Measurements from ENCODE around the gene COLGALT1. TPM values are rescaled to one million over a fixed set of nuclear protein-coding genes. Genes with fewer than 3 reads are reported as not detected.

Gene COLGALT1
- total and polyA plus RNA-seq, 10 of the 15 experiments (the other 5 are each of a cell fraction or from before 2014, with no cell fraction given), result 1.2 to 78.8 (median 29.8) TPM

- POLR2A ChIA-PET, result no interaction called here
- Histone ChIP-seq H3K27ac (ENCODE audit: control insufficient read depth, insufficient read depth) (no peak overlapping the region), H2AFZ (ENCODE audit: control insufficient read depth, low read depth, low read length) (no peak overlapping the region), H3K4me3 (no peak overlapping the region), H3K9me3 (replicated peaks; ENCODE audit: control insufficient read depth, insufficient read depth, low read length) (no peaks in the 10 kb centered on the region), H3K27me3 (replicated peaks in 1 of 2; ENCODE audit: control insufficient read depth in 2 of 2, insufficient read depth in 2 of 2, low read length in 1 of 2) (no peaks in the 10 kb centered on the region), H3K4me2 (ENCODE audit: control insufficient read depth, insufficient read depth) (no peak overlapping the region), H3K9ac (ENCODE audit: control insufficient read depth, insufficient read depth, low read length) (no peak overlapping the region), H3K36me3 (ENCODE audit: control insufficient read depth in 2 of 2, insufficient read depth in 2 of 2, low read length in 1 of 2) (no peaks in the 10 kb centered on the region), H4K20me1 (ENCODE audit: control insufficient read depth, insufficient read depth) (no peaks in the 10 kb centered on the region), H3K79me2 (ENCODE audit: control insufficient read depth, insufficient read depth, low read length) (no peaks in the 10 kb centered on the region), H3K4me1 (ENCODE audit: control insufficient read depth, insufficient read depth, low read length) (peaks cover 6% of the 10 kb centered on the region; the same call in 1 of the 2 replicates)
- DNase-seq (ENCODE audit: low read depth, low spot score) (no peak), FAIRE-seq (no peak), ATAC-seq (no peak)
- TF ChIP-seq TCF3 (IDR thresholded peaks at IDR 0.05; ENCODE audit: borderline replicate concordance, insufficient read depth, low read depth, low read length), result no peak
- no peak for TF ChIP-seq TARDBP (IDR thresholded peaks at IDR 0.05; ENCODE audit: borderline replicate concordance)
- TF ChIP-seq RFX5 (IDR thresholded peaks at IDR 0.05; ENCODE audit: low read depth, low read length), result no peak
- TF ChIP-seq E2F4 (IDR thresholded peaks at IDR 0.05; ENCODE audit: low read depth, low read length), result no peak
- TF ChIP-seq ELK1 (IDR thresholded peaks at IDR 0.05; ENCODE audit: low read depth, low read length), result no peak
- TF ChIP-seq EP300 (IDR thresholded peaks at IDR 0.05; ENCODE audit: borderline replicate concordance in 1 of 2, control insufficient read depth in 1 of 2, low read depth in 2 of 2, low read length in 2 of 2), result no peak
- no peak for TF ChIP-seq PBX3 (IDR thresholded peaks at IDR 0.05; ENCODE audit: insufficient replicate concordance, low read depth, low read length)
- no peak for TF ChIP-seq YY1 (IDR thresholded peaks at IDR 0.05; ENCODE audit: low read depth, low read length)
- TF ChIP-seq ZZZ3 (IDR thresholded peaks at IDR 0.05; ENCODE audit: control insufficient read depth, insufficient read length, low read depth), result no peak
- no peak for TF ChIP-seq BHLHE40 (IDR thresholded peaks at IDR 0.05; ENCODE audit: borderline replicate concordance in 1 of 2, low read depth in 2 of 2, low read length in 1 of 2)
- no peak for TF ChIP-seq NFYA (IDR thresholded peaks at IDR 0.05; ENCODE audit: borderline replicate concordance, low read depth, low read length)
- no peak for TF ChIP-seq EGR1 (IDR thresholded peaks at IDR 0.05; ENCODE audit: borderline replicate concordance in 1 of 2, low read depth in 2 of 2, low read length in 2 of 2)
- no peak for TF ChIP-seq FOXM1 (IDR thresholded peaks at IDR 0.05; ENCODE audit: low read depth, low read length)
- no peak for TF ChIP-seq BRCA1 (IDR thresholded peaks at IDR 0.05; ENCODE audit: low read depth, low read length)
- TF ChIP-seq RUNX3 (IDR thresholded peaks at IDR 0.05; ENCODE audit: low read length), result no peak
- no peak for TF ChIP-seq PAX8 (IDR thresholded peaks at IDR 0.05)
- no peak for TF ChIP-seq NKRF (conservative IDR thresholded peaks at IDR 0.05)
- no peak for TF ChIP-seq FOS (IDR thresholded peaks at IDR 0.05; ENCODE audit: borderline replicate concordance, extremely low read depth, insufficient read length)
- BruUV-seq (replicated peaks), result no TSS peak
- in situ Hi-C loops (cut with MboI), result no loop called here
- CTCF ChIA-PET, result no interaction called here
- intact Hi-C loops (cut with micrococcal nuclease; ENCODE audit: unreplicated experiment), result no loop called here
- WGBS (ENCODE audit: insufficient coverage, insufficient replicate concordance, low lambda C conversion rate, missing lambda C conversion rate), result 25% methylated on average over 8 of the region's 8 CpGs
- RAD21 ChIA-PET (ENCODE audit: unreplicated experiment), result no interaction called here
- SMC1A ChIA-PET (ENCODE audit: uncharacterized antibody, unreplicated experiment), result no interaction called here
Measured at GRCh38 chr19:17602217-17602616, 46.8 kb downstream of the COLGALT1 start.

Data from GM12878 (cell line).